Stimulated activated CD4-positive, alpha-beta T cell treated with anti-CD3 and anti-CD28 coated beads, TNF-alpha, amount 100 ng/mL, for 1 hour (primary cell): ENCODE data around the gene TMEM258.
A peak's percentile ranks its signal among the peaks of the same experiment; 100 is the strongest.

Experiments
- DNase-seq, 3 donors: peaks; one replicate each; pipeline ENCODE4 v3.0.0-alpha.2; 2020; ENCODE audit warnings: low read depth in 3 of 3, low spot score in 1 of 3

TMEM258 gene

GRCh38 chr11:61777234-61778090 is 14.9 kb downstream of the TMEM258 start:
- peak in 2 of 3 donors; percentile 19 to 62 for DNase-seq

DNA sequence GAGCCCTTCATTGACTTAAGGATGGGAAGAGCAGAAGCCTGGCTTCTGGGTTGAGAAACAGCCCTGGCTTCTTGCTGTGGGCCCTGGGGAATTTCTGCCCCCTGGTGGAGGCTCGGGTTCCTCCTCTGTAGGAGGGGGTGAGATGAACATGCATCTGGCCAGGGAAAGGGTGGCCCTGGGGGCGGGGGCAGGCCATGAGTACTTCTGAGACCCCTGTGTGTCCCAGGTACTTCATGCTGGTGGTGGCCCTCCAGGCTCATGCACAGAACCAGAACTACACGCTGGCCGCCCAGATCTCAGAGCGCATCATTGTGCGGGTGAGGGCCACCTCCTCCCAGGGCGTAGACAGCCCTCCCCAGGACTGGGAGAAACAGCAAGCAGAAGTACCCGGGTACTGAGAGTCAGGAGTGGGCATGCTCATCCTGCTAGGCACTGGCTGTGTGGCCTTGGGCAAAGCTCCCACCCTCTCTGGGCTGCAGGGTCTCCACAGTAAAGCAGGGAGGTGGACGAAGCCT is 15.8 kb downstream of the TMEM258 start:
- DNase-seq, result peak in 1 of 3 donors; percentile 45

- DNase-seq, result no peak
Observed at GRCh38 chr11:61775606-61776554, 16.5 kb downstream of the TMEM258 start.

DNA sequence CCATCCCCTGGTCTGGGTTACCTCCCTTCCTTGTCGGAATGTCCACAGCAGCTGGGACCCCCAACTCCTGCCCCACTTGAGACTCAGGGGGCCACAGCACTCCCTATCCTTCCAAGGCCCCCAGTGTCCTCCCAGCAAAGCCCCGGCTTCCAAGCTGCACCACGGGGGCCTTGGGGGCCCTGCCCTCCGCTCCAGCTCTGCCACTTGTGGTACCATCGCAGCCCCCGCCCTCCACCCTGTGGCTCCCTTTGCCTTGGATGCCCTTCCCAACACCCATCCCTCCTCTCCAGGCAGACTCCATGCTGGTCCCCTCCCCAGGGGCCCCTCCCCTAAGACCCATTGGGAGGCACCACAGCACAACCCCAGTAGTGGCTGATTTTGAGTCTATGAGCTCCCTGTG is 17.3 kb downstream of the TMEM258 start:
- no peak for DNase-seq

DNA sequence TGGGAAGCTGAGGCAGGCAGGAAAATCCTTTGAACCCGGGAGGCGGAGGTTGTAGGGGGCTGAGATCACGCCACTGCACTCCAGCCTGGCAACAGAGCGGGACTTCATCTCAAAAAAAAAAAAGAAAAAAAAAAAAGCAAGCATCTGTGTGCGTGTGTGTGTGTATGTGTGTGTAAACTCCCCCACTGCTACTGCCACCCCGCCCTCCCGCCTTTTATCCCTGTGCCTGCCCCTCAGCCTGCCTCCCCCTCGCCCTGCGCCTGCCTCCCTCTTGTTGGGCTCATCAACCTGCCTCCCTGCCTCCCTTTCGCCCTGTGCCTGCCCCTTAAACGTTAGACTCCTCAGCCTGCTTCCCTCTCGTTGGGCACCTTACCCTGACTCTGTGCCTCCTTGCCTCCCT is 18.0 kb downstream of the TMEM258 start:
- no peak for DNase-seq

DNA sequence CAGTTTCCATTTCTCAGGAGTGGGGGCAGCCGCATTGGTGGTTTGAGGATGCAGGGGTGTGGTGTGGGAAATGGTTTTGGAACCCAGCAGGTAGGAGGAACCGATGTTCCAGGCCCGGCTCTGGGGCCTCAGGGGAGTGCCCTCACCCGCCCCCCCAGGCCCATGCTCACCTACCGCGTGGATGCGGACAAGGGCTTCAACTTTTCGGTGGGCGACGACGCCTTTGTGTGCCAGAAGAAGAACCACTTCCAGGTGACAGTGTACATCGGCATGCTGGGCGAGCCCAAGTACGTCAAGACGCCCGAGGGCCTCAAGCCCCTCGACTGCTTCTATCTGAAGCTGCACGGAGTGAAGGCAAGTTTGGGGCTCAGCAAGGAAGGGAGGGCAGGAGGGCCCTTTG is 18.6 kb downstream of the TMEM258 start:
- DNase-seq, result no peak

- DNase-seq, result no peak
Observed at GRCh38 chr11:61773356-61773755, 19.0 kb downstream of the TMEM258 start.

DNA sequence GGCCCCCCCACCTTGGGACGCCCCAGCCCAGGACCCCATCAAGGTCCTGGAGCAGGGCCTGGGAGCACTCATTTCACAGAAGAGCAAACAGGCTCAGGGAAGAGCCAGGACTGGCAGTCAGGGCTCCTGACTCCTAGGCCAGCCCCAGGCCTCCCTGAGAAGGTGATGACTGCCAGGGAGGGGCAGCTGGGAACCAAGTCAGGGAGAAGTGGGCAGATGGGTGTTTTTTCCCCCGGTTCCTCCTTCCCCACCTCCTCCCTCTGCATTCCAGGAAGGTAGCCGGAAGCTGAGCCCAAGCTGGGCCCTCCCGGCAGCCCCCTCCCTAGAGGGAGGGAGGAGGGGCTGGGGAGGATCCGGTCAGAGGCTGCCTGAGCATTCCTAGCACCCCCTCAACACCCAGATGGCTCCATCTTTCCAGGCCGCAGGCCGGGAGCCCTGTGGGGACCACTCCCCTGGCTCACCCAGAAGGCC is 20.4 kb downstream of the TMEM258 start:
- DNase-seq, result no peak

GRCh38 chr11:61771195-61771894 is 21.1 kb downstream of the TMEM258 start:
- no peak for DNase-seq

DNA sequence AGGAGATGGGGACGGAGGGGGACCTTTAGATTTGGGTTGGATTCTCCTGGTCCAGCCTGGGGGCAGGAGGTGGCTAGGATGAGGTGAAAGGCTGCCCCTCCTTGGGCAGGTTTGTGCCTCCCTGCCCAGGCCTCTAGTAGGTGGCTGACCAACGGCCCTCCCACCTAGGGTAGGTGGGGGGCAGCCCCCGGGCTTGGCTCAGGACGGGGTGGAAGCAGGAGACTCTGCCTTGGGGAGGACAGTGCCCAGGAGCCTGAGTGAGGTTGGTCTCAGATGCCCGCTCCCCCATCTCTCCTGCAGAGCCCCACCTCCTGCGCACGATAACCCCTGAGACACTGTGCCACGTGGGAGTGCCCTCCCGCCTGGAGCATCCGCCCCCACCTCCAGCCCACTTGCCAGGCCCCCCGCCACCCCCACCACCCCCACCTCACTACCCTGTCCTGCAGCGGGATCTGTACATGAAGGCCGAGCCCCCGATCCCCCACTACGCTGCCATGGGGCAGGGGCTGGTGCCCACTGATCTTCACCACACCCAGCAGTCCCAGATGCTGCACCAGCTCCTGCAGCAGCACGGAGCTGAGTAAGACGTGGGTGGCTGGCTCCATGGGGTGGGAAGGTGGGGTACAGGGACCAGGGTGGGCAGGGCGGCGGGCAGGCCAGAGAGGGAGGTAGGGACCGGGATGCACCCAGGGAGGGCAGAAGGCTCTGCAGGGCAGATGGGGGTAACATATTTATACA is 22.3 kb downstream of the TMEM258 start:
- DNase-seq, result no peak

- no peak for DNase-seq
Observed at GRCh38 chr11:61769169-61769920, 23.1 kb downstream of the TMEM258 start.

GRCh38 chr11:61768376-61769076 is 23.9 kb downstream of the TMEM258 start:
- DNase-seq, result no peak

DNA sequence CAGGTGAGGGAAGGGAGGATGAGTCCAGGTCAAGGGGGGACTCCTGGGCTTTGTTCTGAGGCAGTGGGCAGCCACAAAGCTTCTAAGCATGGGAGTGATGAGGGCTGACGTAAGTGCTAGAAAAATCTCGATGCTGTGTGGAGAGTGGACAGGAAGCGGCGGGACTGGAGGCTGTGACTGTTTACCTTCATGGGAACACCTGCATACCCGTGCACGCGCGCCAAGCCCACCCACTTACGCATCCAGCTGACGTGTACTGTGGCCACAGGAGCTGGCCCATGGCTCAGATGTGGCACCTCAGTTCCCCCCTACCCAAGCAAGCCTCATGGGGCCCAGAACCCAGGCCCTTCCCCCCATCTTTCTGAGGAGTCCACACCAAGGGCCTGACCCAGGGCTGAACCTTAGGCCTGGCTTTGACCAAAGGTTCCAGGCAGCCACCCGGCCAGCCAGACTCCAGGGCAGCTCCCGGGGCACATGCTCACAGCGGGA is 26.0 kb downstream of the TMEM258 start:
- DNase-seq, result no peak

DNA sequence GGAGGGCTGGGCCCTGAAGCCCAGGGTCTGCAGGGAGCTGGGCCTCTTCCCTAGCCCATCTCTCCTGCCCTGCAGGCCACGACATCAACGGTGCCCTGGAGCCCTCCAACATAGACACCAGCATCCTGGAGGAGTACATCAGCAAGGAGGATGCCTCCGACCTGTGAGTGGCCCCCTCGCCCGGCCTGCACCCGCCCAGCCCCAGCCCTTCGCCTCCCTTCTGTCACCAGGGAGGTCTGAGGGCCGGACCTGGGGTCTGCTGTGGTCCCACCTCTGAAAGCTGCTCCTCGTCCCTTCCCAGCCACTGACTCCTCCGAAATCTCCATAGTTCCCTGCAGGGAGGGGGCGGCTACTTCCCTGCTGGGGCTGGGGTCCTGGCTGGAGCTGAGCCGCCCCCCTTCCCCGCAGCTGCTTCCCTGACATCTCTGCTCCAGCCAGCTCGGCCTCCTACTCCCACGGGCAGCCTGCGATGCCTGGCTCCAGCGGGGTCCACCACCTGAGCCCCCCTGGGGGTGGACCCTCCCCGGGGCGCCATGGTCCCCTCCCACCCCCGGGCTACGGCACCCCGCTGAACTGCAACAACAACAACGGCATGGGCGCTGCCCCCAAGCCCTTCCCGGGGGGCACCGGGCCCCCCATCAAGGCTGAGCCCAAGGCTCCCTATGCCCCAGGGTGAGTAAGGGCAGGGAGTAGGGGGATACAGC is 26.7 kb downstream of the TMEM258 start:
- no peak for DNase-seq

GRCh38 chr11:61764606-61765260 is 27.7 kb downstream of the TMEM258 start:
- no peak for DNase-seq

- no peak for DNase-seq
Observed at GRCh38 chr11:61763930-61764605, 28.3 kb downstream of the TMEM258 start.

GRCh38 chr11:61762798-61763197 is 29.6 kb downstream of the TMEM258 start:
- no peak for DNase-seq
